Breast epithelium (tissue), 3 donors: ENCODE data around the gene METRNL.

Experiments
- CTCF ChIP-seq, 3 donors: fragments of 450-650 bp; IDR thresholded peaks; one replicate each; pipeline ENCODE4 v1.5.1; 2016 to 2017; ENCODE audit warnings: antibody characterized with exemption in 3 of 3, mild to moderate bottlenecking in 3 of 3, moderate library complexity in 3 of 3
- POLR2A ChIP-seq: fragments of 450-650 bp; IDR thresholded peaks from one replicate; pipeline ENCODE4 v1.6.1; 2016; ENCODE audit warnings: antibody characterized with exemption, mild to moderate bottlenecking, moderate library complexity

- TF ChIP-seq CTCF (IDR thresholded peaks at IDR 0.05) (no peak), POLR2A (no peak)
These were observed 34.4 kb downstream of the METRNL start for GRCh38 chr17:83113792-83114191.
